GM12891 (cell line): ENCODE measurements around the gene FNDC3B.

ENCODE experiments used
- PAX5 ChIP-seq: IDR thresholded peaks from 2 replicates; pipeline ENCODE4 v1.6.1; 2011; ENCODE audit warnings: low read length, moderate library complexity, mild to moderate bottlenecking; ENCODE audit not compliant: insufficient read depth, severe bottlenecking
- POLR2A ChIP-seq: IDR thresholded peaks from 2 replicates; pipeline ENCODE4 v1.6.1; 2011; ENCODE audit warnings: low read depth, low read length, control low read depth
- POLR2AphosphoS5 ChIP-seq: IDR thresholded peaks from 2 replicates; pipeline ENCODE4 v1.6.1; 2011; ENCODE audit warnings: low read depth, low read length, control low read depth
- SPI1 ChIP-seq: IDR thresholded peaks from 2 replicates; pipeline ENCODE4 v1.6.1; 2011; ENCODE audit warnings: low read depth, low read length, control low read depth
- TAF1 ChIP-seq: IDR thresholded peaks from 2 replicates; pipeline ENCODE4 v1.6.1; 2011; ENCODE audit warnings: low read depth, low read length, control low read depth

- no peak for TF ChIP-seq POLR2A
- no peak for TF ChIP-seq POLR2AphosphoS5
- no peak for TF ChIP-seq SPI1
- TF ChIP-seq TAF1 = no peak
- TF ChIP-seq PAX5 = no peak
Observed at GRCh38 chr3:172112078-172112733, 72.8 kb downstream of the FNDC3B start.
